Measurements from ENCODE around the gene ELAVL3. TPM values are rescaled to one million over a fixed set of nuclear protein-coding genes. Genes with fewer than 3 reads are reported as not detected.
A peak's percentile ranks its signal among the peaks of the same experiment; 100 is the strongest.
"Not testable (repeated sequence)": the region's sequence is repeated elsewhere in the genome, so short reads cannot be mapped to it uniquely, and the experiment has no call there.

ELAVL3 gene
- total RNA-seq, 6 experiments from 2014 or later = not detected

GRCh38 chr19:11408591-11408990 is 72.3 kb downstream of the ELAVL3 start:
- no peaks in the 10 kb centered on the region; the same call in 1 of the 2 replicates for H3K27me3 Mint-ChIP-seq (ENCODE audit: insufficient read depth)
- no peak overlapping the region for H3K27ac Mint-ChIP-seq
- H3K9me3 Mint-ChIP-seq = no peaks in the 10 kb centered on the region
- H3K4me3 Mint-ChIP-seq = no peak overlapping the region
- peaks cover 12% of the 10 kb centered on the region for H3K4me1 Mint-ChIP-seq (ENCODE audit: low read depth)
- H3K36me3 Mint-ChIP-seq (ENCODE audit: low read depth) = no peaks in the 10 kb centered on the region
- no peak for TF ChIP-seq CTCF (IDR thresholded peaks at IDR 0.05)
- no peak for DNase-seq

- H3K27ac Mint-ChIP-seq; H3K9me3 Mint-ChIP-seq; DNase-seq; H3K27me3 Mint-ChIP-seq (ENCODE audit: insufficient read depth); H3K4me3 Mint-ChIP-seq; H3K36me3 Mint-ChIP-seq (ENCODE audit: low read depth): not testable (repeated sequence)
- peaks cover 12% of the 10 kb centered on the region for H3K4me1 Mint-ChIP-seq (ENCODE audit: low read depth)
These were observed 74.1 kb downstream of the ELAVL3 start for GRCh38 chr19:11406703-11407236.

- Mint-ChIP-seq H3K9me3 (no peaks in the 10 kb centered on the region), H3K4me1 (ENCODE audit: low read depth) (peaks cover 8% of the 10 kb centered on the region), H3K27ac (no peak overlapping the region), H3K4me3 (no peak overlapping the region), H3K27me3 (ENCODE audit: insufficient read depth) (no peaks in the 10 kb centered on the region; the same call in none of the 2 replicates), H3K36me3 (ENCODE audit: low read depth) (no peaks in the 10 kb centered on the region)
- no peak for DNase-seq
- TF ChIP-seq CTCF (IDR thresholded peaks at IDR 0.05) = peak; percentile 39; the same call in 1 of the 2 replicates
These were observed 74.8 kb downstream of the ELAVL3 start for GRCh38 chr19:11405846-11406643.

GRCh38 chr19:11404588-11405222 is 76.1 kb downstream of the ELAVL3 start:
- H3K9me3 Mint-ChIP-seq = no peaks in the 10 kb centered on the region
- no peak overlapping the region for H3K27ac Mint-ChIP-seq
- H3K36me3 Mint-ChIP-seq (ENCODE audit: low read depth) = no peaks in the 10 kb centered on the region
- H3K4me1 Mint-ChIP-seq (ENCODE audit: low read depth) = no peaks in the 10 kb centered on the region
- DNase-seq = no peak
- TF ChIP-seq CTCF (IDR thresholded peaks at IDR 0.05) = no peak
- no peaks in the 10 kb centered on the region; the same call in none of the 2 replicates for H3K27me3 Mint-ChIP-seq (ENCODE audit: insufficient read depth)
- no peak overlapping the region for H3K4me3 Mint-ChIP-seq

- no peak overlapping the region for H3K4me3 Mint-ChIP-seq
- no peaks in the 10 kb centered on the region for H3K4me1 Mint-ChIP-seq (ENCODE audit: low read depth)
- no peaks in the 10 kb centered on the region for H3K36me3 Mint-ChIP-seq (ENCODE audit: low read depth)
- no peak for DNase-seq
- no peaks in the 10 kb centered on the region; the same call in none of the 2 replicates for H3K27me3 Mint-ChIP-seq (ENCODE audit: insufficient read depth)
- H3K9me3 Mint-ChIP-seq = no peaks in the 10 kb centered on the region
- no peak for TF ChIP-seq CTCF (IDR thresholded peaks at IDR 0.05)
- no peak overlapping the region for H3K27ac Mint-ChIP-seq
These were observed 78.9 kb downstream of the ELAVL3 start for GRCh38 chr19:11401808-11402543.

Small RNAs within 50 kb of the gene (microRNA-seq; reads per million reads assigned to microRNA genes)
- not detected for gene MIR7974

Other genes with a start within 250 kb of the ELAVL3 start
- not detected for gene ANGPTL8, start 241.4 kb downstream of the ELAVL3 start, total RNA-seq (2021; fragmentation: NEBNext Ultra II Directional; extraction: Animal tissue kit (Norgen Biotek cat#: 25700))
- 10 to 100 TPM; 20.7 to 32.2 (median 22.9) TPM for gene DOCK6, start 218.5 kb downstream of the ELAVL3 start, total RNA-seq (2021; fragmentation: NEBNext Ultra II Directional; extraction: Animal tissue kit (Norgen Biotek cat#: 25700))
- not detected for gene TSPAN16, start 184.9 kb downstream of the ELAVL3 start, total RNA-seq (2021; fragmentation: NEBNext Ultra II Directional; extraction: Animal tissue kit (Norgen Biotek cat#: 25700))
- 10 to 100 TPM in 2 of 6 experiments, 1 to 10 TPM in 4; 6.7 to 11.1 (median 8.7) TPM for gene RAB3D, start 141.4 kb downstream of the ELAVL3 start, total RNA-seq (2021; fragmentation: NEBNext Ultra II Directional; extraction: Animal tissue kit (Norgen Biotek cat#: 25700))
- 10 to 100 TPM; 36.9 to 51.8 (median 46.5) TPM for gene TMEM205, start 134.8 kb downstream of the ELAVL3 start, total RNA-seq (2021; fragmentation: NEBNext Ultra II Directional; extraction: Animal tissue kit (Norgen Biotek cat#: 25700))
- gene CCDC159, start 134.5 kb downstream of the ELAVL3 start, total RNA-seq (2021; fragmentation: NEBNext Ultra II Directional; extraction: Animal tissue kit (Norgen Biotek cat#: 25700)) = 10 to 100 TPM in 4 of 6 experiments, 1 to 10 TPM in 2; 7.7 to 11.8 (median 10.4) TPM
- gene PLPPR2, start 125.6 kb downstream of the ELAVL3 start, total RNA-seq (2021; fragmentation: NEBNext Ultra II Directional; extraction: Animal tissue kit (Norgen Biotek cat#: 25700)) = 10 to 100 TPM; 52.4 to 82.2 (median 59.7) TPM
- 1 to 10 TPM; 1.2 to 2.2 (median 1.6) TPM for gene SWSAP1, start 106.4 kb downstream of the ELAVL3 start, total RNA-seq (2021; fragmentation: NEBNext Ultra II Directional; extraction: Animal tissue kit (Norgen Biotek cat#: 25700))
- 1 to 10 TPM; 6.1 to 8.3 (median 7.1) TPM for gene EPOR, start 96.7 kb downstream of the ELAVL3 start, total RNA-seq (2021; fragmentation: NEBNext Ultra II Directional; extraction: Animal tissue kit (Norgen Biotek cat#: 25700))
- 10 to 100 TPM in 1 of 6 experiments, 1 to 10 TPM in 5; 7.3 to 11.7 (median 8.9) TPM for gene RGL3, start 61.7 kb downstream of the ELAVL3 start, total RNA-seq (2021; fragmentation: NEBNext Ultra II Directional; extraction: Animal tissue kit (Norgen Biotek cat#: 25700))
- 1 to 10 TPM in 1 of 6 experiments, under 1 TPM in 4, not detected in 1; 0.16 to 1.1 (median 0.60) TPM for gene ODAD3, start 45.9 kb downstream of the ELAVL3 start, total RNA-seq (2021; fragmentation: NEBNext Ultra II Directional; extraction: Animal tissue kit (Norgen Biotek cat#: 25700))
- gene PRKCSH, start 45.4 kb downstream of the ELAVL3 start, total RNA-seq (2021; fragmentation: NEBNext Ultra II Directional; extraction: Animal tissue kit (Norgen Biotek cat#: 25700)) = 100 to 1,000 TPM; 367 to 460 (median 388) TPM
- gene ZNF653, start 24.8 kb upstream of the ELAVL3 start, total RNA-seq (2021; fragmentation: NEBNext Ultra II Directional; extraction: Animal tissue kit (Norgen Biotek cat#: 25700)) = 1 to 10 TPM; 4.7 to 6.3 (median 5.3) TPM
- 10 to 100 TPM; 17.5 to 24.9 (median 19.9) TPM for gene ECSIT, start 48.1 kb upstream of the ELAVL3 start, total RNA-seq (2021; fragmentation: NEBNext Ultra II Directional; extraction: Animal tissue kit (Norgen Biotek cat#: 25700))
- 1 to 10 TPM; 6.5 to 9.3 (median 8.0) TPM for gene CNN1, start 57.8 kb upstream of the ELAVL3 start, total RNA-seq (2021; fragmentation: NEBNext Ultra II Directional; extraction: Animal tissue kit (Norgen Biotek cat#: 25700))
- 10 to 100 TPM; 72.3 to 85.5 (median 78.7) TPM for gene ELOF1, start 78.2 kb upstream of the ELAVL3 start, total RNA-seq (2021; fragmentation: NEBNext Ultra II Directional; extraction: Animal tissue kit (Norgen Biotek cat#: 25700))
- 1 to 10 TPM; 1.5 to 2.8 (median 2.3) TPM for gene ACP5, start 96.6 kb upstream of the ELAVL3 start, total RNA-seq (2021; fragmentation: NEBNext Ultra II Directional; extraction: Animal tissue kit (Norgen Biotek cat#: 25700))
- 1 to 10 TPM; 5.7 to 8.7 (median 7.5) TPM for gene ZNF627, start 116.4 kb upstream of the ELAVL3 start, total RNA-seq (2021; fragmentation: NEBNext Ultra II Directional; extraction: Animal tissue kit (Norgen Biotek cat#: 25700))

Measured in HFFc6 (cell line).